MCF 10A (cell line): ENCODE results near the gene MAGEE2. TPM values are rescaled to one million over a fixed set of nuclear protein-coding genes. Genes with fewer than 3 reads are reported as not detected.

Experiments
- BruUV-seq: library from RNA; stranded (reverse); fragments of 400-500 nt; replicated peaks from 2 replicates; lab custom pipeline; 2021; lab: Mats Ljungman, UMichigan
- CTCF ChIA-PET: fragments of 300-600 bp; sonication (Branson Sonifier 250); formaldehyde crosslinking; extraction: SDS; loops from one replicate; lab custom pipeline; 2021; ENCODE audit warnings: antibody characterized with exemption, inconsistent platforms; lab: Yijun Ruan, JAX
- POLR2A ChIA-PET: fragments of 300-600, 350-650 bp; sonication (Branson Sonifier 250); formaldehyde crosslinking; extraction: SDS; loops from one replicate; lab custom pipeline; 2020; ENCODE audit warnings: antibody characterized with exemption, inconsistent platforms; lab: Yijun Ruan, JAX
- DNase-seq: peaks from one replicate; pipeline ENCODE4 v3.0.0-alpha.2; 2018; ENCODE audit not compliant: unreplicated experiment
- H3K27ac Mint-ChIP-seq: one replicate; pipeline ENCODE4 v1.8.0; 2022; ENCODE audit warnings: mild to moderate bottlenecking, low read depth, mixed read lengths; ENCODE audit not compliant: unreplicated experiment
- H3K27me3 Mint-ChIP-seq: one replicate; pipeline ENCODE4 v1.8.0; 2022; ENCODE audit warnings: mixed read lengths; ENCODE audit not compliant: insufficient read depth, unreplicated experiment
- H3K36me3 Mint-ChIP-seq: one replicate; pipeline ENCODE4 v1.8.0; 2022; ENCODE audit warnings: mild to moderate bottlenecking, moderate library complexity, mixed read lengths; ENCODE audit not compliant: insufficient read depth, unreplicated experiment
- H3K4me1 Mint-ChIP-seq: one replicate; pipeline ENCODE4 v1.8.0; 2022; ENCODE audit warnings: mixed read lengths; ENCODE audit not compliant: insufficient read depth, unreplicated experiment
- H3K4me3 Mint-ChIP-seq: one replicate; pipeline ENCODE4 v1.8.0; 2022; ENCODE audit warnings: mild to moderate bottlenecking, moderate library complexity, mixed read lengths; ENCODE audit not compliant: unreplicated experiment
- H3K9me3 Mint-ChIP-seq: one replicate; pipeline ENCODE4 v1.8.0; 2022; ENCODE audit warnings: mixed read lengths; ENCODE audit not compliant: unreplicated experiment
- CTCF ChIP-seq: fragments of 200-600 bp; IDR thresholded peaks from one replicate; pipeline ENCODE4 v1.8.0; 2022; ENCODE audit warnings: antibody characterized with exemption, mild to moderate bottlenecking; ENCODE audit not compliant: unreplicated experiment
- intact Hi-C: fragments of 100-400 bp; cut with micrococcal nuclease; formaldehyde crosslinking; loops from 2 replicates; pipeline ENCODE4 v1.14.1; 2022
- total RNA-seq: library from RNA; stranded (reverse); gene quantifications from 2 replicates; pipeline ENCODE4 v1.2.3, GENCODE V29; 2022

Gene MAGEE2
- total RNA-seq, 1 experiment from 2014 or later: not detected

GRCh38 chrX:75748431-75748830, 36.6 kb downstream of the MAGEE2 start:
- intact Hi-C loops: no loop called here
- no peak overlapping the region for H3K4me3 Mint-ChIP-seq

DNA sequence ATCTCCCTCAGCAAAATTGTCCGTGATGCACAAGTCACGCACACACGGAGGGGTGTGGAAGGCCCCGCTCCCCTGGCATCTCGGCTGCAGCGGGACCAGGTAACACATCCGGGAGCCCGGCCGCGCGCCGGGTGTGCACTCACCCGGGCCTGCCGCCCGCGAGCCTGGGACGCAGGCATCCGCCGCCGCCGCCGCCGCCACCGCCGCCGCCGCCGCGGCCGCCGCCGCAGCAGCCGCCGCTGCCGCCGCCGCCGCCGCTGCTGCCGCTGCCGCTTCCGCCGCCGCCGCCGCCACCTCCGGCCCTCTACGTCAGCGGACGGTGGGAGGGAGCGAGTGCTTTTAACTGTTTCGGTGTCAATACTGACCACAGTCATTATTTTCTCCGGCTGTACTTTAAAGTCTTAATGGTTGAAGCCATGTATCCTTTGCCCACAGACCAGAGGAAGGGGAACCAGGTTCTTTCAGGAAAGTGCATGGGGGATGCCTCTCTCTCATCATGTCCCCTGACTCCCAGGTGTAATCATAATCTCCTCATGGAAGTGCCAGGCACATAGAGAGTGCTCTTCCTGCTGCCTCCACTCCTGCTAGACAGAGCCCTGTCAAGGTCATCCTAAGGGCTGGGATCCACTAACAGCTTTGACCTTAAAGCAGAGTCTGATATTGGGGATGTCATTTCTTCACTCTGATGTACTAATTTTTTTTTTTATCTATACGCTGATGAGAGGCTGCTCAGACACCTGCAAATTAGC, 38.0 kb downstream of the MAGEE2 start:
- no peak for TF ChIP-seq CTCF
- intact Hi-C loops: no loop called here
- Mint-ChIP-seq H3K4me3 (peak overlapping the region; percentile 73), H3K27me3 (peaks cover 17% of the 10 kb centered on the region), H3K9me3 (peaks cover 20% of the 10 kb centered on the region), H3K36me3 (no peaks in the 10 kb centered on the region), H3K27ac (no peak overlapping the region), H3K4me1 (no peaks in the 10 kb centered on the region)
- DNase-seq: peak; percentile 9
- BruUV-seq: no TSS peak
- CTCF ChIA-PET: interaction anchor here (0.7 kb wide), 1 partner anchor 34 kb away, joined by 3 read pairs; no protein-coding TSS in a partner anchor
- POLR2A ChIA-PET: no interaction called here

More at GRCh38 chrX:75748431-75748830, 36.6 kb downstream of the MAGEE2 start:
- Mint-ChIP-seq H3K36me3 (no peaks in the 10 kb centered on the region), H3K4me1 (no peaks in the 10 kb centered on the region), H3K9me3 (peaks cover 16% of the 10 kb centered on the region), H3K27me3 (peaks cover 8% of the 10 kb centered on the region), H3K27ac (no peak overlapping the region)
- no peak for TF ChIP-seq CTCF
- ChIA-PET POLR2A (no interaction called here), CTCF (interaction anchor here (0.6 kb wide), 1 partner anchor 1821 kb away, joined by 3 read pairs; no protein-coding TSS in a partner anchor)
- BruUV-seq: no TSS peak
- DNase-seq: peak; percentile 0
